ENCODE data around the gene AGPAT3.

AGPAT3 gene

DNA sequence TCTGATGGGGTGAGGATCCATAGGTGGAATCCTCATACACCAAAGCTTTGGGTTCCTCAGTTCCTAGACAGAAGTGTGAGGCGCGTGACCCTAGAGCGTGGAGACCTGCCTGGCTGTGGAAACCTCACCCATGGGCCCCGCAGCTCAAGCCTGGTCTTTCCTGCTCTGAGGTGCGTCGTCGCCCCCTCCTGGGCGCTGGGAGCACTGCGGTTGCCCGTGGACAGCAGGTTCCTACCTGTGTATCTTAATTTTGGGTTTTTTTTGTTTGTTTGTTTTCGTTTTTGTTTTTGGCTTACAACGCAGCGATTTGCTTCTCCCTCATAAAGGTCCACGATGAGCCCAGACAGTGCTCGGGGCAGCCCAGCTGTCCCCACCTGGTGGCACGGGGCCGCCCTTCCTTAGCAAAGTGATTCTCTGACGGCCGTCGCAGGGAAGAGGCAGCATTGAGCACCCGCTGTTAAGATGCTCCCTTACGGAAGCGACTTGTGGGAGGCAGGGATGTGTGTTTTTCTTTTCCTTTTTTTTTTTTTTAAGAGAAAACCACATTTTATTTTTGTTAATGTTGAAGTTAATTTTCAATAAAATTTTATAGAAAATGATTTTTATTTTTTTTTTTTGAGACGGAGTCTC lies 110.6 kb downstream of the AGPAT3 start:
- peak; percentile 67 for DNase-seq (ENCODE audit: low read depth, low spot score)

GRCh38 chr21:43976661-43977060 lies 111.6 kb downstream of the AGPAT3 start:
- DNase-seq (ENCODE audit: low read depth, low spot score), result no peak

GRCh38 chr21:43978060-43978459 lies 113.0 kb downstream of the AGPAT3 start:
- DNase-seq (ENCODE audit: low read depth, low spot score), result no peak

DNA sequence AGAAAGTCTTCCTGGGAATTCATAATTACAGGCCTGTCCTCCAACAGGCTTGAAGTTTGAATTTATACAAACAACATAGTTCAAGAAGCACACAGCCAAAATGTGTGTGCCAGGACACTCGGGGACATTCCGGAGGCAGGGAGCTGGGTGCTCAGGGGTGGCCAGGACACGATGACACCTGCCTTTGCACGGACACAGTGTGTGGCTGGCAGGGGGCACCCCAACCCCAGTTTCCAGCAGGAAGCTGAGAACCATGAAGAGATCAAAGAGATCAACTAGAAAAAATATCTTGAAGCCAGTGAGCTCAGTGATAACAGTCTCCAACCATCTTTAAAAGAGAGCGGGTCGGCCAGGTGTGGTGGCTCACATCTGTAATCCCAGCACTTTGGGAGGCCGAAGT lies 114.6 kb downstream of the AGPAT3 start:
- no peak for DNase-seq (ENCODE audit: low read depth, low spot score)

- no peak for DNase-seq (ENCODE audit: low read depth, low spot score)
Observed at GRCh38 chr21:43981151-43981870, 116.3 kb downstream of the AGPAT3 start.

DNA sequence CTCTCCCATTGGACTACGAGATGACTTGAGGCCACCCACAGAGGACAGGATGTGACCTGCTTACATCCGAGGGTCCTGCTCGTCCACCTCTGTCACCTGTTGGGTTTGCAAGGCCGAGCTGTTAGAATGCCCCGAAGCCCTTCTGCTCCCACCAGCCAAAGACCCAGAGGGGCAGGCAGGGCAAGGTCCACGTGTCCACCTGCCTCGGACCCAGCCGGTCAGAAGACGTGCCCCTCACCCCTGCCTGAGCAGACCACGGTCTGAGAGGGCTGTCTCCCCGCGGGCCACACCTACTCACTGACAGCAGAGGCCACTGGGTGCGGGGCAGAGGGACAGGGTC lies 116.8 kb downstream of the AGPAT3 start:
- DNase-seq (ENCODE audit: low read depth, low spot score), result no peak

GRCh38 chr21:43982489-43983078 lies 117.6 kb downstream of the AGPAT3 start:
- no peak for DNase-seq (ENCODE audit: low read depth, low spot score)

DNA sequence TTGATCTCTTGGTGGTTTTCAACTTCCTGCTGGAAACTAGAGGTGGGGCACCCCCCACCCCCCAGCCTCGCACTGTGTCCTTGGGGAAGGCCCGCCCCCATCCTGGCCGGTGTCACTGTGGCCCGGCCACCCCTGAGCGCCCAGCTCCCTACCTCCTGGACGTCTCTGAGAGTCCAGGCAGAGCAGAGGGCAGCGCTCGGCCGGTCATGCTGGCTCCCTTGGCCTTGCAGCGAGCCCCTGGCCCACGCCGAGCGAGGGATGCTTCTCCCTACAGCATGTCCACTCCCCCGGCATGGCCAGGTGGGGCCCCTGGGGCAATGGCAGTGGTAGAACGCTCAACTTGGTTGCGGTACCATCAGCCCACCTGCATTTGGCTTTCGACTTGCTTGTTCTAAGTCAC lies 118.4 kb downstream of the AGPAT3 start:
- no peak for DNase-seq (ENCODE audit: low read depth, low spot score)

GRCh38 chr21:43983860-43984420 lies 118.9 kb downstream of the AGPAT3 start:
- DNase-seq (ENCODE audit: low read depth, low spot score), result no peak

DNA sequence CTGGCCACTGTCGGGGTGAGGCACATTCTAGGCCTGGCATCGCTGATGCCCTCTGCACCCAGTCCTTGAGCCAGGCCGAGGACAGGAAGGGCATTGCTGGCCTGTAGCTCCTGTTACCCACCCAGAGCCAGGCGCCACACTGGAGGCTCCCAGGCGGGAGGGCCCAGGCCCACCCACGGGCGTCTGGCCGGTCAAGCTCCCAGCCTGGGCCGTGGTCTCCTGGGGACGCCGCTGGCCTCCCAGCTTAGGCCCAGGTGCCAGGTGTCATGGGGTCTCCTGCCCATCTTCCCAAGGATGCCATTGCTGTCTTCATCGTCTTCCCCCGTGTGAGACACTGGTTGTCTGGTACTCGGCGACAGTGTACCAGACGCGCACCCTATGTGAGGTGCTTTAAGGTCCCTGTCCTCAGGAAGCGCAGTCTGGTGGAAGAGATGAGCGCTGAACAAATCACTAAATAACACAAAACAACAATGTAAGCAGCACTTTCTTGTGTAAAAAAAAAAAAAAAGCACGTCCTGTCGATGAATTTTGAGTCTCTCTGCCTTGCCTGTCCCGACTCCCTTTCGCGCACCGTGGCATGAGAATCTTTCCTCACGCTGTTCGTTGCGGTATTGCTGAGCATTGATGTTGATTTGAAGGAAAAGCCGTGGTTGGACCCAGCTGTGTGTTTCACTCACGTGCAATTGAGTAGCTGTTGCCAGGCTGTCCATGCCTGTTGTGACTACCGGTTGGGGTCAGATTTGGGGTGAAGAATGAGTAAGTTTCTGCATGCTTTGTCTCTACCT lies 120.1 kb downstream of the AGPAT3 start:
- no peak for DNase-seq (ENCODE audit: low read depth, low spot score)

DNA sequence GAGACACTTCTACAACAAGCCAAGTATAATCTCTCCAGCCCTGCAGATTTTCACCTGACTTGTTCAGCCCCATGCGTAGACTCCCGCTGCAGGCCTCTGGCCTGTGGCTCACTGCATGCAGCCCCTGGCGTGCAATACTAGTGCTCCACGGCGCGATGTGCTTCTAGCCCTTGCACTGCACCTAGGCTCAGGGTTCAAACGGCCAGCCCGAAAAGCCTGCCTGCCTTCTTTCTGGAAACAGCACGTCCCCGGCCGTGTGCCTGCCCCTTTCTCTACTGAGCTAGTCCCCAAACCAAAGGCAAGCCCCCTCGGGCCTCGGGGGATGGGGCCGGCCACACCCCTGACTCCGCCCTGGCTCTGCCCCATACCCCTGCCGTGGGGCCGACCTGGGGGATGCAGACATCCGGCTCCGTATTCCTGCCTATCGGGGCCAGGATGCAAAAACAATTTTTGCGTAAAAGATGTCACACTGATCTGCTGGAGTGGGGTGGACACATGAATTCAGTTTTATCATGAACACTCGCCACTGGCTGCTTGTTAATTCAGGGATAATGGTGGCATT lies 120.7 kb downstream of the AGPAT3 start:
- DNase-seq (ENCODE audit: low read depth, low spot score), result no peak

GRCh38 chr21:43986544-43987451 lies 121.8 kb downstream of the AGPAT3 start:
- DNase-seq (ENCODE audit: low read depth, low spot score), result no peak

DNA sequence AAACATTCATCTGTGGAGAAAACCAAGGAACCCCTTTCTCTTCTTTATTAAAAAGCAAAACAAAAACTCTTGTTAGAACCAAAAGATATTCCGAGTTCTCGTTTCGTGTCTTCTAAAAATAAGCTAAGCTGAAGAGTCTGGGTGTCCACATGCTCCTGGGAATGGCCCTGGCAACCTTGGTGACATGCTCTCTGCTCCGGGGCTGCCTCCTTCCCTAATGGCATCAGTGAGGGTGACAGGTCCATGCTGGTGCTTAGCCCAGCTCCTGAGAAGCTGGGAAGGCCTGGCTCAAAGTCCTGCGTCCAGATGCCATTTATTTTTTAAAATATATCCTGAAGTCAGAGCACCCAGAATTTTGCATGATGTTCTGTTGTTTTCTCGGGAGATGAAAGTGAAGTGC lies 122.5 kb downstream of the AGPAT3 start:
- no peak for DNase-seq (ENCODE audit: low read depth, low spot score)

DNA sequence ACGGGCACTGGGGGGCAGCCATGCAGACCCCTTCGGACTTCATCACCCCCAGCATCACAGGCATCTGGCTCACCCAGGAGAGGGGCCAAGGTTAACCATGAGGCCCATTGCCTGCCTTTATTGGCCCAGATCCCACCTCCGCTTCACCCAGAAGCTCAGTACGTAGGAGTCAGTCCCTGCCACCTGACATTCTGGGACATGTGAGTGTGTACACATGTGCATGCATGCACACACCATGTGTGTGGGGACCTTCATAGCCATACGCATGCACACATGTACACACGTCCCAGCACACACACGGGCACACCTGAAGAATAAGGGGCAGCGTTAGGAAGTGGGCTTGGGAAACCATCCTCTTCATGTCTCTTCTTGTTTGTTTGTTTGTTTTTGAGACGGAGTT lies 123.0 kb downstream of the AGPAT3 start:
- no peak for DNase-seq (ENCODE audit: low read depth, low spot score)

- no peak for DNase-seq (ENCODE audit: low read depth, low spot score)
Observed at GRCh38 chr21:43988506-43989230, 123.6 kb downstream of the AGPAT3 start.

- no peak for DNase-seq (ENCODE audit: low read depth, low spot score)
Observed at GRCh38 chr21:43989401-43989800, 124.4 kb downstream of the AGPAT3 start.

GRCh38 chr21:43991447-43991991 lies 126.5 kb downstream of the AGPAT3 start:
- no peak for DNase-seq (ENCODE audit: low read depth, low spot score)

DNA sequence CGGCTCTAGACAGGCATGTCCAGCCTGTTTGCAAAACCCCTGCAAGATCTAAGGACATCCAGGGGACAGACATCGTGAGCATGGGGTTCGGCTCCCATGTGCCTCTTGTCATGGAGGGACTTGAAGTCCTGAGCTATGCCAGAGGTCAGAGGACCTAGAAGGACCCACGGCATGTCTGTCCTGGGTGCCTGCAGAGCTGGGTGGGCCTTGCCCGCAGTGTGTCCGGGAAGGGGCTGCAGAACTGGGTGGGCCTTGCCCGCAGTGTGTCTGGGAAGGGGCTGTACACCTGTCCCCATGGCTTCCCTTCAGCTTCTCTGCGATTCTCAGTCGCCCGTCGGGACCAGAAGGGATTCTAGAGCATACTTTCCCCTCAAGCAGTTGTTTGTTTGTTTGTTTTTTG lies 127.1 kb downstream of the AGPAT3 start:
- DNase-seq (ENCODE audit: low read depth, low spot score), result no peak

- DNase-seq (ENCODE audit: low read depth, low spot score), result no peak
Observed at GRCh38 chr21:43993420-43993934, 128.5 kb downstream of the AGPAT3 start.

DNA sequence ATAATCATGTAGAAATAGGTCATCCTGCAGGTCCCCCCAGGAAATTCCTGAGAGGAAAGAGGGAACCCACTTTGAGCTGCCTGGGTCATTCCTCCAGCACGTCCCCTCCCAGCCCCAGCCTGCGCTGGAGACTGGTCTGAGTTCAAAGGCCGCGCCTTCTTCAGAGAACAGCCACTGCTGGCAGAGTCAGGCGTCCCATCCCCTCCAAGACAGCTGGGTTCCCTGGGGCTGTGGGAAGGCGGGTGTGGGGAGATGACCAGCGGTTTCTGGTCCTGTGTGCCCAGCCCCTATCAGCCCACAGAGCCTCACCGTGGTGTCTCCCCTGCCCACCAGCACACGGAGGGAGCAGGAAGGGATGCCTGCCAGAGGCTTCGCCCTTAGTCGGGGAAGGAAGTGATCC lies 129.1 kb downstream of the AGPAT3 start:
- DNase-seq (ENCODE audit: low read depth, low spot score), result no peak
